ENCODE data around the gene NOTCH2.

DNA sequence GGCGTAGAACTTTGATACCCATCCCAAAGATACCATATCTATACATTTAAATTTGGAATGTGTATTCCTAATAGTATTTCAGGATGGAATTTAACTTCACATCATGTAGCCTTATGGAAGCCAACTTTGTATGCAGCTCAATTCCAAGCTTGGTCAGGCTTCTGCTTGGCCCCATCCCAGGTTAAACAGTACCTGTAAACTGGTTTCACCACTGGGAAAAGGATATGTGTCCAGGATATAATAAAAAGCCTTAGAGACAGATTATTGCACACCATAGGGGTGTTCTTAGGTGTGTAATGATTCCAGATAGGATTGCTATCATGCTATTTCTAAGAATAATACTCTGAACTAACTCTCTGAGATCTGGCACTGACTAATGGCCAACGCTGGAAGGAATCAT is 201.3 kb downstream of the NOTCH2 start:
- TF ChIP-seq, protein P1, sequence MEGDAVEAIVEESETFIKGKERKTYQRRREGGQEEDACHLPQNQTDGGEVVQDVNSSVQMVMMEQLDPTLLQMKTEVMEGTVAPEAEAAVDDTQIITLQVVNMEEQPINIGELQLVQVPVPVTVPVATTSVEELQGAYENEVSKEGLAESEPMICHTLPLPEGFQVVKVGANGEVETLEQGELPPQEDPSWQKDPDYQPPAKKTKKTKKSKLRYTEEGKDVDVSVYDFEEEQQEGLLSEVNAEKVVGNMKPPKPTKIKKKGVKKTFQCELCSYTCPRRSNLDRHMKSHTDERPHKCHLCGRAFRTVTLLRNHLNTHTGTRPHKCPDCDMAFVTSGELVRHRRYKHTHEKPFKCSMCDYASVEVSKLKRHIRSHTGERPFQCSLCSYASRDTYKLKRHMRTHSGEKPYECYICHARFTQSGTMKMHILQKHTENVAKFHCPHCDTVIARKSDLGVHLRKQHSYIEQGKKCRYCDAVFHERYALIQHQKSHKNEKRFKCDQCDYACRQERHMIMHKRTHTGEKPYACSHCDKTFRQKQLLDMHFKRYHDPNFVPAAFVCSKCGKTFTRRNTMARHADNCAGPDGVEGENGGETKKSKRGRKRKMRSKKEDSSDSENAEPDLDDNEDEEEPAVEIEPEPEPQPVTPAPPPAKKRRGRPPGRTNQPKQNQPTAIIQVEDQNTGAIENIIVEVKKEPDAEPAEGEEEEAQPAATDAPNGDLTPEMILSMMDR (IDR thresholded peaks at IDR 0.05; ENCODE audit: low read depth, low read length, poor library complexity, severe bottlenecking): no peak
- TF ChIP-seq EZH2phosphoT487 (IDR thresholded peaks at IDR 0.05; ENCODE audit: borderline replicate concordance, low read length): no peak
